OCI-LY7 (cell line): ENCODE results near the gene IVD. TPM values are rescaled to one million over a fixed set of nuclear protein-coding genes. Genes with fewer than 3 reads are reported as not detected.

Source experiments
- BruUV-seq: library from RNA; stranded (reverse); fragments of 400-500 nt; replicated peaks from 2 replicates; lab custom pipeline; 2021; lab: Mats Ljungman, UMichigan
- CTCF ChIA-PET: fragments of 300-600 bp; sonication (Branson Sonifier 250); formaldehyde crosslinking; loops from one replicate; lab custom pipeline; 2022; ENCODE audit warnings: antibody characterized with exemption; ENCODE audit not compliant: unreplicated experiment; lab: Charles Lee
- POLR2A ChIA-PET: fragments of 300-600 bp; sonication (Branson Sonifier 250); formaldehyde crosslinking; loops from one replicate; lab custom pipeline; 2022; ENCODE audit warnings: antibody characterized with exemption; lab: Charles Lee
- DNase-seq: peaks from one replicate; pipeline ENCODE4 v3.0.0-alpha.2; 2015; ENCODE audit warnings: low spot score
- H2AFZ ChIP-seq: fragments of 200-600 bp; sonication (generic), shearing (Covaris generic); 2 replicates; pipeline ENCODE4 v1.6.1; 2014; ENCODE audit warnings: mild to moderate bottlenecking, antibody characterized with exemption, low read length, moderate library complexity
- H3K27ac ChIP-seq: fragments of 200-600 bp; sonication (generic); 2 replicates; pipeline ENCODE4 v1.5.1; 2014; ENCODE audit warnings: mixed run types, low read depth, mild to moderate bottlenecking, moderate library complexity, low read length, inconsistent platforms; ENCODE audit not compliant: poor library complexity, severe bottlenecking
- H3K36me3 ChIP-seq: fragments of 200-600 bp; sonication (generic); 2 replicates; pipeline ENCODE4 v1.6.1; 2014; ENCODE audit warnings: mild to moderate bottlenecking, antibody characterized with exemption, low read length, moderate library complexity, mixed read lengths; ENCODE audit not compliant: insufficient read depth
- H3K4me1 ChIP-seq: fragments of 200-600 bp; sonication (generic); 2 replicates; pipeline ENCODE4 v1.5.1; 2014; ENCODE audit warnings: mild to moderate bottlenecking, low read length; ENCODE audit not compliant: insufficient read depth, poor library complexity, severe bottlenecking
- H3K4me2 ChIP-seq: fragments of 200-600 bp; sonication (generic); 2 replicates; pipeline ENCODE4 v1.6.1; 2014; ENCODE audit warnings: mild to moderate bottlenecking, low read length
- H3K4me3 ChIP-seq: fragments of 200-600 bp; sonication (generic); 2 replicates; pipeline ENCODE4 v1.5.1; 2014; ENCODE audit warnings: mild to moderate bottlenecking, low read depth, low read length; ENCODE audit not compliant: poor library complexity, severe bottlenecking
- H3K79me2 ChIP-seq: fragments of 200-600 bp; sonication (generic); 2 replicates; pipeline ENCODE4 v1.6.1; 2016; ENCODE audit warnings: low read depth, mild to moderate bottlenecking, low read length, moderate library complexity, mixed read lengths; ENCODE audit not compliant: insufficient read depth
- H3K9me2 ChIP-seq: fragments of 200-600 bp; sonication (generic); 2 replicates; pipeline ENCODE4 v1.6.1; 2016; ENCODE audit warnings: mild to moderate bottlenecking, low read length, mixed read lengths; ENCODE audit not compliant: insufficient read depth
- H3K9me3 ChIP-seq: fragments of 200-600 bp; sonication (generic); 2 replicates; pipeline ENCODE4 v1.6.1; 2014; ENCODE audit warnings: mild to moderate bottlenecking, mixed run types, low read length, mixed read lengths
- H4K20me1 ChIP-seq: fragments of 200-600 bp; sonication (generic); 2 replicates; pipeline ENCODE4 v1.6.1; 2014; ENCODE audit warnings: mild to moderate bottlenecking, antibody characterized with exemption, low read length, moderate library complexity, mixed read lengths; ENCODE audit not compliant: insufficient read depth
- EZH2phosphoT487 ChIP-seq: fragments of 200-600 bp; sonication (generic); IDR thresholded peaks from 2 replicates; pipeline ENCODE4 v1.6.1; 2018; ENCODE audit warnings: low read depth, borderline replicate concordance, mild to moderate bottlenecking, mixed run types, antibody characterized with exemption, low read length, moderate library complexity, mixed read lengths
- intact Hi-C: fragments of 100-400 bp; cut with micrococcal nuclease; formaldehyde crosslinking; loops from one replicate; pipeline ENCODE4 v1.10.0; 2022; ENCODE audit not compliant: unreplicated experiment
- total RNA-seq, 2 experiments: library from RNA; depleted of rRNA in 1 of 2; stranded (reverse); fragments of >200 nt in 1 of 2; shearing (Covaris generic) in 1 of 2; gene quantifications; 2 replicates each; pipeline ENCODE4 v1.2.3, GENCODE V29; 2014 to 2022
- TF ChIP-seq, protein P1 (sequence below): fragments of 200-600 bp; sonication (generic); conservative IDR thresholded peaks from 2 replicates; pipeline ENCODE4 v1.5.1; 2014; ENCODE audit warnings: mild to moderate bottlenecking, antibody characterized with exemption, low read length, moderate library complexity, mixed read lengths

The IVD gene
- total RNA-seq, 2 experiments from 2014 or later: 20.6 to 67.3 TPM

DNA sequence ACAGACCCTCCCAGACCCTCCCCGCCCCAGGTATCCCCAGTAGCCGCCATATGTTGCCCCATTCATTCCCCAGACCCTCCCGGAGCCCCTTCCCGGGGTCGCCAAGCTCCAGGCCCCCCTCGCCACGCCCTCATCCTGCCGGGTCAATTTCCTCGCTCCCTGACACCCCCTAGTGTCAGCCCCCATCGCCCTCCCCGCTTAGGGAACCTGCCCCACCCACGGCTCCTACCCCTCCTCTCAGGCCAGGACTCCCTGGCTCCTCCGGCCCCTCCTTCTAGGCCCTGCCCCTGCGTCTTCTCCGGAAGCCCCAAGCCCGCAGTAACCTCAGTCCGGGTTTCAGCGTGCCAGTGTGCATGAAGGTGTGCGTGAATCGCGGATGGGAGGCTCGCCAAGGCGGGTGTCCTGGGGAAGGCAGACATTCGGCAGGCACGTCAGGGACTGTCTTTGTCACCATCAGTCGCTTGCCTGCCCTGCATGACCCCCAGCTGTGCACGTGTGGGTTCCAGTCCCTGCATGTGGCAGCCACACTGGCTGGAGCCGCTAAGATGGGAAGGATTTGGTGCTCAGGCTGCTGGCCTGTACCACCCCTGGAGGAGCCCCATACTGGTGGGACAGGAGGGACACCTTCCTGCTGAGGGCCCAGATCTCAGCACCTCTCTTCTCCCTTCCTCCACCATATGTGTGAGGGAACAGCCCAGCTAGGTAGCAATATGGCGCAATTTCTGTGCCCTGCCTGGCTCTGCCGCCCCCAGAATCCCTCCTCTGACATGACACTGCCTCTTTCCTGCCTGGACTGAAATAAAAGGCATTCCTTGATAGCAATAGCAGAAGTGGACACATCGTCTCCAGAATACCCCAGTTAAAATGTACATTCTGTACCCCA lies 46.9 kb upstream of the IVD start:
- Histone ChIP-seq H4K20me1 (no peaks in the 10 kb centered on the region), H3K4me2 (peak overlapping the region; percentile 96), H3K27ac (no peak overlapping the region), H3K36me3 (no peaks in the 10 kb centered on the region), H3K79me2 (no peaks in the 10 kb centered on the region), H3K9me3 (no peaks in the 10 kb centered on the region), H2AFZ (peak overlapping the region; percentile 74; the same call in 1 of the 2 replicates), H3K4me1 (peaks cover 11% of the 10 kb centered on the region), H3K9me2 (no peaks in the 10 kb centered on the region), H3K4me3 (peak overlapping the region; percentile 80)
- ChIA-PET CTCF (interaction anchor here (0.7 kb wide), 1 partner anchor 48 kb away, joined by 3 read pairs; no protein-coding TSS in a partner anchor), POLR2A (no interaction called here)
- intact Hi-C loops: no loop called here
- TF ChIP-seq, protein P1, sequence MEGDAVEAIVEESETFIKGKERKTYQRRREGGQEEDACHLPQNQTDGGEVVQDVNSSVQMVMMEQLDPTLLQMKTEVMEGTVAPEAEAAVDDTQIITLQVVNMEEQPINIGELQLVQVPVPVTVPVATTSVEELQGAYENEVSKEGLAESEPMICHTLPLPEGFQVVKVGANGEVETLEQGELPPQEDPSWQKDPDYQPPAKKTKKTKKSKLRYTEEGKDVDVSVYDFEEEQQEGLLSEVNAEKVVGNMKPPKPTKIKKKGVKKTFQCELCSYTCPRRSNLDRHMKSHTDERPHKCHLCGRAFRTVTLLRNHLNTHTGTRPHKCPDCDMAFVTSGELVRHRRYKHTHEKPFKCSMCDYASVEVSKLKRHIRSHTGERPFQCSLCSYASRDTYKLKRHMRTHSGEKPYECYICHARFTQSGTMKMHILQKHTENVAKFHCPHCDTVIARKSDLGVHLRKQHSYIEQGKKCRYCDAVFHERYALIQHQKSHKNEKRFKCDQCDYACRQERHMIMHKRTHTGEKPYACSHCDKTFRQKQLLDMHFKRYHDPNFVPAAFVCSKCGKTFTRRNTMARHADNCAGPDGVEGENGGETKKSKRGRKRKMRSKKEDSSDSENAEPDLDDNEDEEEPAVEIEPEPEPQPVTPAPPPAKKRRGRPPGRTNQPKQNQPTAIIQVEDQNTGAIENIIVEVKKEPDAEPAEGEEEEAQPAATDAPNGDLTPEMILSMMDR: peak; percentile 62
- TF ChIP-seq EZH2phosphoT487: no peak
- BruUV-seq: no TSS peak
- peak; percentile 75 for DNase-seq

GRCh38 chr15:40360015-40360414 lies 45.6 kb upstream of the IVD start:
- intact Hi-C loops: no loop called here
- DNase-seq: no peak
- Histone ChIP-seq H3K9me3 (no peaks in the 10 kb centered on the region), H3K79me2 (no peaks in the 10 kb centered on the region), H2AFZ (no peak overlapping the region), H3K4me1 (peaks cover 11% of the 10 kb centered on the region), H3K27ac (no peak overlapping the region), H3K4me2 (no peak overlapping the region), H3K9me2 (no peaks in the 10 kb centered on the region), H3K36me3 (no peaks in the 10 kb centered on the region), H3K4me3 (no peak overlapping the region), H4K20me1 (no peaks in the 10 kb centered on the region)
- ChIA-PET POLR2A (no interaction called here), CTCF (no interaction called here)
- BruUV-seq: no TSS peak
- TF ChIP-seq EZH2phosphoT487: no peak
- TF ChIP-seq, protein P1: no peak

DNA sequence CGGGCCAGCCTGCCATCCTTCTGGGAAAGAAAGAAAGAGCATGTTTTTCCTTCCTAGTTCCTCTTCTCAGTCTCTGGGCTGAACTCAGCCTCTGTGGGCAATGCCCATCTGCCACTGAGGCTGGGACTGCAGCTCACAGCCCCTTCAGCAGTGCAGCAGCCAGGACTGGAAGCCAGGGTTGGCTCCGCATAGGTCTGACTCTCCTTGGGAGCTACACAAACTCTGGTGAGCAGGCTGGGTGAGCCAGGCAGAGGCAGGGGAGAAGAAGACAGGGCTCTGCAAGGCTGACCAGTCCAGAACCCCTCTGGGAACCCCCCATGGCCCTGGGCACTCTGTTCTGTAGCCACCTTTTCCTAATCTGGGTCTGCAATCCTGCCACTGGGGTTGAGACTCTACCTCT lies 44.0 kb upstream of the IVD start:
- no peak for DNase-seq
- CTCF ChIA-PET: no interaction called here
- BruUV-seq: no TSS peak
- intact Hi-C loops: no loop called here
- POLR2A ChIA-PET: no interaction called here
- Histone ChIP-seq H3K4me1 (peaks cover 11% of the 10 kb centered on the region), H3K36me3 (no peaks in the 10 kb centered on the region), H3K4me3 (no peak overlapping the region), H2AFZ (no peak overlapping the region), H3K27ac (no peak overlapping the region), H3K4me2 (no peak overlapping the region), H4K20me1 (no peaks in the 10 kb centered on the region), H3K9me2 (no peaks in the 10 kb centered on the region), H3K79me2 (no peaks in the 10 kb centered on the region), H3K9me3 (no peaks in the 10 kb centered on the region)
- TF ChIP-seq, protein P1: no peak
- no peak for TF ChIP-seq EZH2phosphoT487
